GM21529 (cell line): ENCODE data around the gene KCNK10.

Experiments used
- ATAC-seq: cut with Tn5 transposase; IDR thresholded peaks from one replicate; pipeline ENCODE4 v1.9.1; 2021; ENCODE audit not compliant: unreplicated experiment

KCNK10 gene

GRCh38 chr14:88321692-88322503, 1.2 kb downstream of the KCNK10 start:
- ATAC-seq = no peak

GRCh38 chr14:88318406-88318805, 4.7 kb downstream of the KCNK10 start:
- no peak for ATAC-seq

- ATAC-seq = no peak
These were observed 6.5 kb downstream of the KCNK10 start for GRCh38 chr14:88316521-88316920.

GRCh38 chr14:88312257-88312656, 10.8 kb downstream of the KCNK10 start:
- ATAC-seq = no peak

GRCh38 chr14:88311780-88312179, 11.3 kb downstream of the KCNK10 start:
- no peak for ATAC-seq

GRCh38 chr14:88310449-88310848, 12.6 kb downstream of the KCNK10 start:
- no peak for ATAC-seq

- no peak for ATAC-seq
These were observed 13.0 kb downstream of the KCNK10 start for GRCh38 chr14:88310021-88310420.

GRCh38 chr14:88305528-88306322, 17.3 kb downstream of the KCNK10 start:
- ATAC-seq = no peak

- no peak for ATAC-seq
These were observed 20.0 kb downstream of the KCNK10 start for GRCh38 chr14:88303041-88303440.

GRCh38 chr14:88301381-88301780, 21.7 kb downstream of the KCNK10 start:
- no peak for ATAC-seq

GRCh38 chr14:88300817-88301216, 22.3 kb downstream of the KCNK10 start:
- ATAC-seq = no peak

GRCh38 chr14:88299865-88300530, 23.1 kb downstream of the KCNK10 start:
- peak; percentile 80 for ATAC-seq

GRCh38 chr14:88297306-88297705, 25.8 kb downstream of the KCNK10 start:
- ATAC-seq = no peak

- no peak for ATAC-seq
These were observed 26.7 kb downstream of the KCNK10 start for GRCh38 chr14:88296351-88296750.

GRCh38 chr14:88289996-88290395, 33.1 kb downstream of the KCNK10 start:
- no peak for ATAC-seq

GRCh38 chr14:88289234-88289633, 33.8 kb downstream of the KCNK10 start:
- no peak for ATAC-seq

- ATAC-seq = no peak
These were observed 36.8 kb downstream of the KCNK10 start for GRCh38 chr14:88286309-88286708.

GRCh38 chr14:88281447-88281846, 41.6 kb downstream of the KCNK10 start:
- ATAC-seq = no peak

GRCh38 chr14:88276923-88277596, 46.0 kb downstream of the KCNK10 start:
- ATAC-seq = no peak

- no peak for ATAC-seq
These were observed 50.4 kb downstream of the KCNK10 start for GRCh38 chr14:88272390-88273269.
